HepG2 (cell line): Measurements from ENCODE around the gene TACC3. TPM values are rescaled to one million over a fixed set of nuclear protein-coding genes. Genes with fewer than 3 reads are reported as not detected.
A peak's percentile ranks its signal among the peaks of the same experiment; 100 is the strongest.

ENCODE experiments used
- DDIT3 ChIP-seq: sonication (generic); formaldehyde crosslinking; IDR thresholded peaks from 2 replicates; pipeline ENCODE4 v1.4.0; 2020; ENCODE audit warnings: mild to moderate bottlenecking, missing genetic modification reagents
- KLF16 ChIP-seq, 2 experiments: sonication (generic) in 1 of 2; formaldehyde crosslinking in 1 of 2; IDR thresholded peaks; 2 replicates each; pipeline versions ENCODE4 v1.6.1 to v1.8.0; 2016 to 2023; ENCODE audit warnings: missing genetic modification reagents in 2 of 2, missing compliant biosample characterization in 1 of 2
- MAFG ChIP-seq: sonication (generic); formaldehyde crosslinking; IDR thresholded peaks from 2 replicates; pipeline ENCODE4 v1.5.1; 2020; ENCODE audit warnings: mild to moderate bottlenecking, missing genetic modification reagents
- MED13 ChIP-seq: sonication (generic); formaldehyde crosslinking; IDR thresholded peaks from 2 replicates; pipeline ENCODE4 v1.5.0; 2020; ENCODE audit warnings: missing genetic modification reagents
- SMARCE1 ChIP-seq: fragments of 450-650 bp; IDR thresholded peaks from 2 replicates; pipeline ENCODE4 v1.6.1; 2017; ENCODE audit warnings: borderline replicate concordance
- SMC3 ChIP-seq: IDR thresholded peaks from 2 replicates; pipeline ENCODE4 v1.6.1; 2011; ENCODE audit warnings: low read length, improper control_type of control experiment
- ZNF205 ChIP-seq: IDR thresholded peaks from 2 replicates; pipeline ENCODE4 v1.6.1; 2018; ENCODE audit warnings: missing biosample characterization, missing genetic modification reagents
- ZNF282 ChIP-seq: fragments of 450-650 bp; IDR thresholded peaks from 2 replicates; pipeline ENCODE4 v1.6.1; 2018; ENCODE audit not compliant: partially characterized antibody
- ZNF331 ChIP-seq: sonication (generic); formaldehyde crosslinking; IDR thresholded peaks from 2 replicates; pipeline ENCODE4 v1.4.0; 2020; ENCODE audit warnings: missing genetic modification reagents
- ZNF460 ChIP-seq: sonication (generic); formaldehyde crosslinking; IDR thresholded peaks from 2 replicates; pipeline ENCODE4 v1.5.1; 2020; ENCODE audit warnings: missing genetic modification reagents, mild to moderate bottlenecking, borderline replicate concordance
- ZNF629 ChIP-seq: sonication (generic); formaldehyde crosslinking; conservative IDR thresholded peaks from 2 replicates; pipeline ENCODE4 v1.5.0; 2020; ENCODE audit warnings: missing genetic modification reagents
- ZNF788 ChIP-seq: sonication (generic); formaldehyde crosslinking; IDR thresholded peaks from 2 replicates; pipeline ENCODE4 v1.5.0; 2020; ENCODE audit warnings: mild to moderate bottlenecking, missing genetic modification reagents, borderline replicate concordance
- polyA plus RNA-seq, 8 experiments: library from polyadenylated mRNA; depleted of rRNA in 3 of 8; stranded (reverse) in 7 of 8; unstranded in 1 of 8; fragments of >200 nt; fragmentation: Illumina TruSeq in 4 of 8; extraction: Trizol in 4 of 8; gene quantifications; 2 replicates each; pipeline versions ENCODE4 v1.2.1 to v1.2.3, GENCODE V29; 2011 to 2016; ENCODE audit warnings: low read depth in 4 of 8, missing spikeins in 1 of 8, mixed read lengths in 1 of 8; ENCODE audit not compliant: insufficient read depth in 1 of 8
- total RNA-seq, 5 experiments: library from RNA; depleted of rRNA; stranded (reverse); fragments of >200 nt; fragmentation: Illumina TruSeq; extraction: Trizol; gene quantifications; 2 replicates each; pipeline ENCODE4 v1.2.3, GENCODE V29; 2016; ENCODE audit warnings: low read depth in 1 of 5
- TF ChIP-seq, protein P1 (sequence below): sonication (generic); formaldehyde crosslinking; IDR thresholded peaks from 2 replicates; pipeline ENCODE4 v1.8.1; 2023; ENCODE audit warnings: mild to moderate bottlenecking, inconsistent platforms, moderate library complexity, missing genetic modification reagents, borderline replicate concordance
- TF ChIP-seq, protein P2 (sequence below): sonication (generic); formaldehyde crosslinking; IDR thresholded peaks from one replicate; pipeline ENCODE4 v1.5.1; 2020; ENCODE audit warnings: mild to moderate bottlenecking, missing genetic modification reagents; ENCODE audit errors: not compliant biosample characterization
- TF ChIP-seq, protein P3 (sequence below): sonication (generic); formaldehyde crosslinking; conservative IDR thresholded peaks from 2 replicates; pipeline ENCODE4 v1.4.0; 2020; ENCODE audit warnings: mild to moderate bottlenecking, missing genetic modification reagents, moderate library complexity

Gene TACC3
- total and polyA plus RNA-seq, 2 of the 13 experiments (the other 11 are each of a cell fraction or from before 2014, with no cell fraction given) = 20.3 to 21.2 TPM

GRCh38 chr4:1779588-1780382 is 58.5 kb downstream of the TACC3 start (continued):
- TF ChIP-seq, protein P1, sequence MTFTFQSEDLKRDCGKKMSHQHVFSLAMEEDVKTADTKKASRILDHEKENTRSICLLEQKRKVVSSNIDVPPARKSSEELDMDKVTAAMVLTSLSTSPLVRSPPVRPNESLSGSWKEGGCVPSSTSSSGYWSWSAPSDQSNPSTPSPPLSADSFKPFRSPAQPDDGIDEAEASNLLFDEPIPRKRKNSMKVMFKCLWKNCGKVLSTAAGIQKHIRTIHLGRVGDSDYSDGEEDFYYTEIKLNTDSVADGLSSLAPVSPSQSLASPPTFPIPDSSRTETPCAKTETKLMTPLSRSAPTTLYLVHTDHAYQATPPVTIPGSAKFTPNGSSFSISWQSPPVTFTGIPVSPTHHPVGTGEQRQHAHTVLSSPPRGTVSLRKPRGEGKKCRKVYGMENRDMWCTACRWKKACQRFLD (CRISPR knock-in tag) = no peak; the same call in 1 of the 2 replicates
- TF ChIP-seq, protein P2, sequence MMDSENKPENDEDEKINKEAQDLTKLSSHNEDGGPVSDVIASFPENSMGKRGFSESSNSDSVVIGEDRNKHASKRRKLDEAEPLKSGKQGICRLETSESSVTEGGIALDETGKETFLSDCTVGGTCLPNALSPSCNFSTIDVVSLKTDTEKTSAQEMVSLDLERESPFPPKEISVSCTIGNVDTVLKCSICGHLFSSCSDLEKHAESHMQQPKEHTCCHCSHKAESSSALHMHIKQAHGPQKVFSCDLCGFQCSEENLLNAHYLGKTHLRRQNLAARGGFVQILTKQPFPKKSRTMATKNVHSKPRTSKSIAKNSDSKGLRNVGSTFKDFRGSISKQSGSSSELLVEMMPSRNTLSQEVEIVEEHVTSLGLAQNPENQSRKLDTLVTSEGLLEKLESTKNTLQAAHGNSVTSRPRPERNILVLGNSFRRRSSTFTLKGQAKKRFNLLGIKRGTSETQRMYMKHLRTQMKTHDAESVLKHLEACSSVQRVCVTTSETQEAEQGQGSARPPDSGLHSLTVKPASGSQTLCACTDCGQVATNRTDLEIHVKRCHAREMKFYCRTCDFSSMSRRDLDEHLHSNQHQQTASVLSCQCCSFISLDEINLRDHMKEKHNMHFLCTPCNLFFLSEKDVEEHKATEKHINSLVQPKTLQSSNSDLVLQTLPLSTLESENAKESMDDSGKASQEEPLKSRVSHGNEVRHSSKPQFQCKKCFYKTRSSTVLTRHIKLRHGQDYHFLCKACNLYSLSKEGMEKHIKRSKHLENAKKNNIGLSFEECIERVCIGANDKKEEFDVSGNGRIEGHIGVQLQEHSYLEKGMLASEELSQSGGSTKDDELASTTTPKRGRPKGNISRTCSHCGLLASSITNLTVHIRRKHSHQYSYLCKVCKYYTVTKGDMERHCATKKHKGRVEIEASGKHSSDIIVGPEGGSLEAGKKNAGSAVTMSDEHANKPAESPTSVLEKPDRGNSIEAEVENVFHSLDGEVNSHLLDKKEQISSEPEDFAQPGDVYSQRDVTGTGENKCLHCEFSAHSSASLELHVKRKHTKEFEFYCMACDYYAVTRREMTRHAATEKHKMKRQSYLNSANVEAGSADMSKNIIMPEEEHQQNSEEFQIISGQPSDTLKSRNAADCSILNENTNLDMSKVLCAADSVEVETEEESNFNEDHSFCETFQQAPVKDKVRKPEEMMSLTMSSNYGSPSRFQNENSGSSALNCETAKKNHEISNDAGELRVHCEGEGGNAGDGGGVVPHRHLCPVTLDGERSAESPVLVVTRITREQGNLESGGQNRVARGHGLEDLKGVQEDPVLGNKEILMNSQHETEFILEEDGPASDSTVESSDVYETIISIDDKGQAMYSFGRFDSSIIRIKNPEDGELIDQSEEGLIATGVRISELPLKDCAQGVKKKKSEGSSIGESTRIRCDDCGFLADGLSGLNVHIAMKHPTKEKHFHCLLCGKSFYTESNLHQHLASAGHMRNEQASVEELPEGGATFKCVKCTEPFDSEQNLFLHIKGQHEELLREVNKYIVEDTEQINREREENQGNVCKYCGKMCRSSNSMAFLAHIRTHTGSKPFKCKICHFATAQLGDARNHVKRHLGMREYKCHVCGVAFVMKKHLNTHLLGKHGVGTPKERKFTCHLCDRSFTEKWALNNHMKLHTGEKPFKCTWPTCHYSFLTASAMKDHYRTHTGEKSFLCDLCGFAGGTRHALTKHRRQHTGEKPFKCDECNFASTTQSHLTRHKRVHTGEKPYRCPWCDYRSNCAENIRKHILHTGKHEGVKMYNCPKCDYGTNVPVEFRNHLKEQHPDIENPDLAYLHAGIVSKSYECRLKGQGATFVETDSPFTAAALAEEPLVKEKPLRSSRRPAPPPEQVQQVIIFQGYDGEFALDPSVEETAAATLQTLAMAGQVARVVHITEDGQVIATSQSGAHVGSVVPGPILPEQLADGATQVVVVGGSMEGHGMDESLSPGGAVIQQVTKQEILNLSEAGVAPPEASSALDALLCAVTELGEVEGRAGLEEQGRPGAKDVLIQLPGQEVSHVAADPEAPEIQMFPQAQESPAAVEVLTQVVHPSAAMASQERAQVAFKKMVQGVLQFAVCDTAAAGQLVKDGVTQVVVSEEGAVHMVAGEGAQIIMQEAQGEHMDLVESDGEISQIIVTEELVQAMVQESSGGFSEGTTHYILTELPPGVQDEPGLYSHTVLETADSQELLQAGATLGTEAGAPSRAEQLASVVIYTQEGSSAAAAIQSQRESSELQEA = no peak
- TF ChIP-seq ZNF788 = peak; percentile 94; the same call in 1 of the 2 replicates
- TF ChIP-seq MAFG = no peak
- peak; percentile 71 for TF ChIP-seq ZNF629 (CRISPR knock-in tag)
- TF ChIP-seq SMARCE1 = no peak
- no peak for TF ChIP-seq DDIT3
- peak in 1 of 2 experiments; percentile 52; a peak in 1 of 4 replicates for TF ChIP-seq KLF16 (CRISPR knock-in tag; IDR thresholded peaks at IDR 0.05)
- peak; percentile 87 for TF ChIP-seq MED13 (CRISPR knock-in tag)
- no peak for TF ChIP-seq ZNF282
- TF ChIP-seq ZNF331 (CRISPR knock-in tag) = peak; percentile 70
- TF ChIP-seq SMC3 = no peak
- TF ChIP-seq ZNF460 = no peak
- TF ChIP-seq ZNF205 = 0 out of 2 replicates have a peak, but pooled peaks have one; percentile 51
- TF ChIP-seq, protein P3, sequence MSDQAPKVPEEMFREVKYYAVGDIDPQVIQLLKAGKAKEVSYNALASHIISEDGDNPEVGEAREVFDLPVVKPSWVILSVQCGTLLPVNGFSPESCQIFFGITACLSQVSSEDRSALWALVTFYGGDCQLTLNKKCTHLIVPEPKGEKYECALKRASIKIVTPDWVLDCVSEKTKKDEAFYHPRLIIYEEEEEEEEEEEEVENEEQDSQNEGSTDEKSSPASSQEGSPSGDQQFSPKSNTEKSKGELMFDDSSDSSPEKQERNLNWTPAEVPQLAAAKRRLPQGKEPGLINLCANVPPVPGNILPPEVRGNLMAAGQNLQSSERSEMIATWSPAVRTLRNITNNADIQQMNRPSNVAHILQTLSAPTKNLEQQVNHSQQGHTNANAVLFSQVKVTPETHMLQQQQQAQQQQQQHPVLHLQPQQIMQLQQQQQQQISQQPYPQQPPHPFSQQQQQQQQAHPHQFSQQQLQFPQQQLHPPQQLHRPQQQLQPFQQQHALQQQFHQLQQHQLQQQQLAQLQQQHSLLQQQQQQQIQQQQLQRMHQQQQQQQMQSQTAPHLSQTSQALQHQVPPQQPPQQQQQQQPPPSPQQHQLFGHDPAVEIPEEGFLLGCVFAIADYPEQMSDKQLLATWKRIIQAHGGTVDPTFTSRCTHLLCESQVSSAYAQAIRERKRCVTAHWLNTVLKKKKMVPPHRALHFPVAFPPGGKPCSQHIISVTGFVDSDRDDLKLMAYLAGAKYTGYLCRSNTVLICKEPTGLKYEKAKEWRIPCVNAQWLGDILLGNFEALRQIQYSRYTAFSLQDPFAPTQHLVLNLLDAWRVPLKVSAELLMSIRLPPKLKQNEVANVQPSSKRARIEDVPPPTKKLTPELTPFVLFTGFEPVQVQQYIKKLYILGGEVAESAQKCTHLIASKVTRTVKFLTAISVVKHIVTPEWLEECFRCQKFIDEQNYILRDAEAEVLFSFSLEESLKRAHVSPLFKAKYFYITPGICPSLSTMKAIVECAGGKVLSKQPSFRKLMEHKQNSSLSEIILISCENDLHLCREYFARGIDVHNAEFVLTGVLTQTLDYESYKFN = peak; percentile 95
